ENCODE measurements around the gene VPS18.

Gene VPS18

DNA sequence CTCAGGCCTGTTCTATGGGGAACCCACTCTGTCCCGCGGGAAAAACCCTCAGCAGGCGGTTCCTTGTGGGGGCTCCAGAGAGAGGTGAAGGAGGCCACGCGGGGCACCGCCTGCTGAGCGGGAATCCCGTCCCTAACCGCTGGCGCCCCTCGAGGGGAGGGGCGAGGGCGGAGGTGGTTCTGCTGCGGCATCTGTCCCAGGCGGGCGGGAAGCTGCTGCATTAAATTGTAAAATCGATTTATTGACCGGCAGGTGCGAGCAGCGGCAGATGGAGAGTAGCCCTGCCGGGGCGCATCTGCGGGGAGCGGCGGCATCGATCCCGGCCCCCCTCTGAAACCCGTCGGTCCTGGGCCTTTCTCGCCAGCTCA, 31.2 kb downstream of the VPS18 start:
- DNase-seq, result no peak

DNA sequence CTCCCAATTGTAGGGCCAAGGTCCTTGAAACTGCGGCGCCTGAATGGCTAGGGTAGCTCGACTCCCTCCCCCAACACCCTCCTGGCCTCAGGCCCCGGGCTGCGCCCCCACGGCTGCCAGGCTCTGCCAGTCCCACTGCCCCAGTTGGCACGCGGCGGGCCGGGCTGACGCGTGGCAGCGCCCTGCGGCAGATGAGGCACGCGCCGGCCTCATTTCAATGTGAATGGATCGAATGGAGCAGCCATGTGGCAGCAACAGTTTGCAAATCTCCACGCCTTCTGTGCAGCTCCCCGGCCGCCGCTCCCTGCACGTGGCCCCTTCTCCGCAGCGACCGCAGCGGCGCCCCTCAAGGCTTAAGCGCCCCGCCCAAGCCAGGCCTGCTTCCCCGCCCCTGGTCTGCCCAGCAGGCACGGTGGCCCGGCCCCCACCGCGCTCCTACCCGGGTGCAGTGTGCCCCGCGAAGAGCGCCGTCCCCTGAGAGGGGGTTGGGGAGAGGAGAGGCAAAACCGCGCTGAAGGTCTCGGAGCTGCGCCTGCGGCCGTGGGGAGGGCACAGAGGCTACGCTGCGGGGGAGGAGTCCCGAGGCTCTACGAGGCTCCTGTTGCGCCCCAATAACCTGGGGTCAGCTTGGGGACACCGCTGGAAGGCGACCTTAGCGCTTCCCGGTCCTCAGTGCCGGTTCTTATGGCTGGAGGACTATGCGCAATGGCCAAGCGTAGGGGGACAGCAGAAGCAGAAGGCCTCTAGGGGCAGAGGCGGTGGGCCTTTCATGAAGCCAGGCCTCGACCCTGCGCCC, 31.8 kb downstream of the VPS18 start:
- DNase-seq, result no peak

DNA sequence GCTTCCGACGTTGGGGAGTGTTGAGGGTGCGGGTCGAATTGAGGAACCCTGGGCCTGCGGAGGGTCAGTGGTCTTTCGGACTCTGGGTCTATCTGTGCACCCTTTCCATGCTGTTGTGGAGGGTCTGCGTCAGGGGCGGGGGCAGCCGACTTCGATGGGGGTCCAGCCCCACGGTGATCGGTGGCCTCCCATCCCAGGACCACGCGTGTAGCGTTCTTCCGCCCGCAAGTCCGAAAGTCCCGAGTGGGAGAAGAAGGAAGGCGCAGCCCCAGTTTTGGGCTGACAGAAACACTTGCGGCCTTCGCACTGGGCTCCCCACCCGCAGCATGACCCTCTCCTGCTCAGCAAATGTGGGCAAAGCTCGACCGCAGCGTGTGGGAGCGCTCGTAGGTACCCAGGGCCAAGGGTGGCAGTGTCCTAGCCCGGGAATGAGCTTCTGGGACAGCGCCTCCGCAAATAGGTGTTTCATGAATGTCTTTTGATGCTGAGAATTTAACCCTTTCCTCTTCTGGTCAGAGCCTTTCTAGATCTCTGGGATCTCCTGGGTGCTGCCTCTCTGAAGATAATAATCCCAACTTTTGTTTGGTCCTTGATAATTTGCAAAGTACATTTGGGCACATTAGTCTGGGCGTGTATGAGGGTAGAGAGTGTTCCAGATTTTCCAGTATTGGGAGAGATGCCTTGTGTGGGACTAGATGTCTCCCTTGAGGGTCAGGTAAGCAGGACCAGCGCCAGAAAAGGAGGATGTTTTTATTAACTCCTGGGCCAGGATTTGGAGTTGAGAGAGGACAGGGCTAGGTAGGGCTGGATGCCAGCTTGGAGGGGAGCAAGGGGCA, 32.6 kb downstream of the VPS18 start:
- DNase-seq, result no peak

DNA sequence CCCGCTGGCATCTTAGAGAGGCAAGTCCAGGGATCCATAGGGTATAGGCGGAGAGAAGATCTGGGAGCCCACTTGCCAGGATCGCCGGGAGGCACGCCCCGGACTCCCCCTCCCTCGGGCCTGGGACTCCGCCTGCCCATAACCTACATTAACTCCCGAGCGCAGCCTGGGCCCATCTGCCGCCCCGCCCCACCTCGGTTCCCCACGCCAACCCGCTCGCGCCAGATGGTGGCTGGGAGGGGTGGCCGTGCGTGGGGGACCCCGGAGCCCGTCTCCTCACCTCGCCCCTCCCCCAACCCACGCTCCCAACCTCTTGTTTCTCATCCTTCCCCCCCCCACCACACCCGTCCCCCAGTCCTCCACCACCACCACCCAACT, 33.2 kb downstream of the VPS18 start:
- no peak for DNase-seq

DNA sequence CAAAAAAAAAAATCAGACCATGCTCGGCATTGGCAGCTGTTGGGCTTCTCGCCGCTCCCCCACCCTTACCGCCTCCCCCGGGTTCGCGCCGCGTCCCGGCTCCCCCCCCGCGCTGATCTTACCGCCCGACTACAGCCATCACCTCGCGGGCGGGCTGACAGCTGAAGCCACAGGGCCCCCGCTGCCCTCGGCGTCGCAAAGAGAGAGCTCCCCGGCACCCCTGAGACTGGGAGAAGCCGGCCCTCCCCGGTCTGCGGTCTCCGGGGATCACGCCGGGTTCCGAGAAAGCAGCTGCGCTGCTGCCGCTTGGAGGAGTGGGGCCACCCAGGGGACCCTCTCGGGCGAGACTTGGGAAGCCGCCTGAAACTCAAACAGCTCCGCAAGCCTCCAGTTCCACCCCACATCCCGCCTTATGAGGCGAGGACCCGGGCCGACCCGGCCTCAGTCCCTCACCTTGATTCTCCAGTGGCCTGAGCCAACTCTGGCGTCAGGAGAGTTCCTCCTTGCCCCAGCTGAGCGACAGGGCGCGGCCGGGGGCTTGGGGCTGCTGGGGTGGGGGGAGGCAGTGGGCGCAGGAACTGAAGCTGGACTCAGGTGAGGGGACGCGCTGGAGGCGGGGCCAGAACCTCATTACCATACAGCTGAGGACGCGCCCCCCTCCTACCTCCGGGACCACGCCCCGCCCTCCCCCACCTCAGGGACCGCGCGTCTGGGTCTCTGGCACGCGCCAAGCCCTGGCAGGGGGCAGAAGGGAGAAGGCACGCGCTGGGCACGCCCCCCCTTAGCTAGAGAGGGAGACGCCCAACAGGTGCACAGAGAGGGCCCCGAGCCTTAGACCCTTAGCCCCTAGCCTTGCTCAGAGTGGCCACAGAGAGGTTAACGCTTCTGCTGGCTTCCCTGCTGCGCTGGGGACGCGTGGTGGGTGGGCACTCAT, 33.9 kb downstream of the VPS18 start:
- DNase-seq, result peak; percentile 82

DNA sequence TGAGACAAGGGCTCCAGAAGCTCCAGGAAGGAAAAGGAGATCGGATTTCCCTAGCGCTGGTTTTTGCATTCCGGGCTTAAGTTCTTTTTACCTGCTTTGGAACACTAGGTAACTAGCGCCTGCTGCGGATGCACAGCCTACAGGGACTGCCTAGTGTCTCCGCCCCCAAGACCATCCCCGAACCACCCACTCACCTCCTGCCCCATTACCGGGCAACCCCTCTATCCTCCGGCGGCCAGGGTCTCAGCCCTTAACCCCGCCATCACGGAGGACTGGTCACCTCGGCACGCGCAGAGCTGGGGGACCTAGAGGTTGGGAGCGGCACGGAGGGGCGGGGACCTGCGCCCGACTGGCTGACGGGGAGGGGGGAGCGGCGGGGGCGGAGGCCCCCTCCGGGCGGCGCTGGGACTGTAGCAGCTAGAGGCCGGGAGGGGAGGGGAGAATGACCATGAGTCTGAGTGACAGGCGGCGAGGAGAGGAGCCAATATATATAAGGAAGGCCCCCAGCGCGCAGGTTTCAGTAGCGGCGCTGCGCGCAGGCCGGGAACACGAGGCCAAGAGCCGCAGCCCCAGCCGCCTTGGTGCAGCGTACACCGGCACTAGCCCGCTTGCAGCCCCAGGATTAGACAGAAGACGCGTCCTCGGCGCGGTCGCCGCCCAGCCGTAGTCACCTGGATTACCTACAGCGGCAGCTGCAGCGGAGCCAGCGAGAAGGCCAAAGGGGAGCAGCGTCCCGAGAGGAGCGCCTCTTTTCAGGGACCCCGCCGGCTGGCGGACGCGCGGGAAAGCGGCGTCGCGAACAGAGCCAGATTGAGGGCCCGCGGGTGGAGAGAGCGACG, 34.8 kb downstream of the VPS18 start, which contains the start of gene DLL4:
TSS of gene DLL4 (plus strand) at position 520 of the 839 bp plus-strand sequence. CDS start 329 bp downstream, outside the sequence.
- DNase-seq, result peak; percentile 73

DNA sequence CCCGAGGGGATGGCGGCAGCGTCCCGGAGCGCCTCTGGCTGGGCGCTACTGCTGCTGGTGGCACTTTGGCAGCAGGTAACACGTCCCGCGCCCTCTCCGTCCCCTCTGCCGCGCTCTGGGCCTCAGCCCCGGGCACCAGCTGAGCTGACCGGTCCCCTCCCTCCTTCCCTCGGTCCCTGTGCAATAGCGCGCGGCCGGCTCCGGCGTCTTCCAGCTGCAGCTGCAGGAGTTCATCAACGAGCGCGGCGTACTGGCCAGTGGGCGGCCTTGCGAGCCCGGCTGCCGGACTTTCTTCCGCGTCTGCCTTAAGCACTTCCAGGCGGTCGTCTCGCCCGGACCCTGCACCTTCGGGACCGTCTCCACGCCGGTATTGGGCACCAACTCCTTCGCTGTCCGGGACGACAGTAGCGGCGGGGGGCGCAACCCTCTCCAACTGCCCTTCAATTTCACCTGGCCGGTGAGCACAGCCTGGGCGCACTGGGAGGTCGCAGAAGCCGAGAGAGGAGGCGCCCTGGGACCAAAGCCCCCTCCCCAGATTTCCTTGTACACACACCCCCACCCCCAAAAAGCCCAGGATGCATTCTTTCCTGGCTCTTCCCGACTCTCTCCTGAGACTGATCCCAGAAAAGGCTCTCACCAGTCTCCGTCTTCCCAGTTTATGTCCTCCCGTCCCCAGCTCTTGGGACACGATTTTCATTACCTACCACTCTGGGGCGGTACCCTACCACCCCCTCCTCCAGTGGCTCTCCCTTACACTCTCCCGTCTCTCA, 35.6 kb downstream of the VPS18 start:
- DNase-seq, result peak; percentile 16

DNA sequence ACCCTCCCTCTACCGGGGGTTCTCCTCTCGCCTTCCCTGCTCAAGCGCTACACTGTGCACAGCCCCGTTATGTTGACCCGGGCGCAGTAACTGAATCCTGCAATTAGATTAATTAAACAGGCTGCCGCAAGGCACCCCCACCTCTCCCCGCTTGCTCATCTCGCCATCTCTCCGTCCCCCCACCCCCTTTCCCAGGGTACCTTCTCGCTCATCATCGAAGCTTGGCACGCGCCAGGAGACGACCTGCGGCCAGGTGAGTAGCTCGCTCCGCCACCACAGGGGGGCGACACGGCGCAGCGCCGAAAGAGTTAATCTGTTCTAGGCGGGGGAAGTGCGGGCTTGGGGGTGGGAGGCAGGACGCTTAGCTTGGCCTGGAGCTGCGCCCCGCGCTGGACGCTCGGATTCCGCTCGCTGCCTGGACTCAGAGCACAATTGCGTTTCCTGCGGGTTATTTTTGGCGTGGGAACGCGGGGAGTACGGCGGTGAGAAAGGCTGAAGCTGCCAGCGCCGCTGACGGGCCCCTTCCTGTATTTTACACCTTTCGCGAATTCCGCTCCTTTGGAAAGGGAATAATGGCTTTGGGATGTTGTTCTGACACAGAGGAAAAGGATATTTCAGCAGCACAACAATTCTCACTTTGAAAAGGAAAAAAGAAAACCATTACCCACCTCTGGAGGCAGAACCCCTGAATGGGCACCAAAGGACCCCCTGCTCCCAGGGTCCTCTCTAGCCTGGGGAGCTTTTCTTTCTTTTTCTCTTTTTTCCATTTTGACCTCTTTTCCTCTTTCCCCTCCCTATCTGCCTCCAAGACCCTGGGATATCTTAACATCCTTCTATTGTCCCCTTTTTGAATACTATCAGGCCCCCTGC, 36.4 kb downstream of the VPS18 start:
- DNase-seq, result peak; percentile 42

DNA sequence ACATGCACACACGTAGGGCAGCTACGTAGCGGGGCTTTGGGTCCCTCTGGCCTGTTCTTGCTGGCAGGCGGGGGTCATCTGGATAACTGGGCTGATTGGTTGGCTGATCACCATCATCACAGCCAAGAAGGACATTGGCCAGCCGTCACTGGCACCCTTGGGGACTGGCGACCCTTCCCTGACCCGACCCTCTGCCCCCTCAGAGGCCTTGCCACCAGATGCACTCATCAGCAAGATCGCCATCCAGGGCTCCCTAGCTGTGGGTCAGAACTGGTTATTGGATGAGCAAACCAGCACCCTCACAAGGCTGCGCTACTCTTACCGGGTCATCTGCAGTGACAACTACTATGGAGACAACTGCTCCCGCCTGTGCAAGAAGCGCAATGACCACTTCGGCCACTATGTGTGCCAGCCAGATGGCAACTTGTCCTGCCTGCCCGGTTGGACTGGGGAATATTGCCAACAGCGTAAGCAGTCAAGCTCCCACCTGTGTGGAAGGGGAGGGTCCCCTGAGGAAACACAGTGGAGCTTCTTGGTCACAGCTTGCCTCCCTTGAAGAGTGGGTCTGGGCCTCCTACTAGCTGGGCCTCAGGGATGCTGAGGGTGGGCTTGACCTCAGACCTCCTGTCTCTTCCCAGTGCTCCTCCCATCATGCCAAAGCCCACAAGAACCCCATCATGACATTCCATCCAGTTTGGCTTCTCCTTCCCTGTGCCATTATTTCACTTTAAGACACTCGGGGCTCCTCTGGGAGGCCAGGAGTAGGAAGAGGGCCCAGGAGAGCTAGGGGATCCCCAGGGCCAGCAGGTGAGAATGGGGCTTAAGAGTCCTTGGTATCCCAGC, 37.3 kb downstream of the VPS18 start:
- no peak for DNase-seq

DNA sequence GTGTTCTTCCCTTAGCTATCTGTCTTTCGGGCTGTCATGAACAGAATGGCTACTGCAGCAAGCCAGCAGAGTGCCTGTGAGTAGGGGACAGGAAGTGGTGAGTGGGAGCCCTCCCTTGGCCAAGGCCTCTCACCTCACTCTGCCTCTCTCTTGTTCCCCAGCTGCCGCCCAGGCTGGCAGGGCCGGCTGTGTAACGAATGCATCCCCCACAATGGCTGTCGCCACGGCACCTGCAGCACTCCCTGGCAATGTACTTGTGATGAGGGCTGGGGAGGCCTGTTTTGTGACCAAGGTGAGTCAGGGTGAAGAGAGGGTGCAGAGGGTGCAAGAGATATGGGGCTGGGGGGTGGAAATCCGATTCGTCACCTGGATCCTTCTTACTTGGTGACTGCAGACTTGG, 37.9 kb downstream of the VPS18 start:
- peak; percentile 31 for DNase-seq

DNA sequence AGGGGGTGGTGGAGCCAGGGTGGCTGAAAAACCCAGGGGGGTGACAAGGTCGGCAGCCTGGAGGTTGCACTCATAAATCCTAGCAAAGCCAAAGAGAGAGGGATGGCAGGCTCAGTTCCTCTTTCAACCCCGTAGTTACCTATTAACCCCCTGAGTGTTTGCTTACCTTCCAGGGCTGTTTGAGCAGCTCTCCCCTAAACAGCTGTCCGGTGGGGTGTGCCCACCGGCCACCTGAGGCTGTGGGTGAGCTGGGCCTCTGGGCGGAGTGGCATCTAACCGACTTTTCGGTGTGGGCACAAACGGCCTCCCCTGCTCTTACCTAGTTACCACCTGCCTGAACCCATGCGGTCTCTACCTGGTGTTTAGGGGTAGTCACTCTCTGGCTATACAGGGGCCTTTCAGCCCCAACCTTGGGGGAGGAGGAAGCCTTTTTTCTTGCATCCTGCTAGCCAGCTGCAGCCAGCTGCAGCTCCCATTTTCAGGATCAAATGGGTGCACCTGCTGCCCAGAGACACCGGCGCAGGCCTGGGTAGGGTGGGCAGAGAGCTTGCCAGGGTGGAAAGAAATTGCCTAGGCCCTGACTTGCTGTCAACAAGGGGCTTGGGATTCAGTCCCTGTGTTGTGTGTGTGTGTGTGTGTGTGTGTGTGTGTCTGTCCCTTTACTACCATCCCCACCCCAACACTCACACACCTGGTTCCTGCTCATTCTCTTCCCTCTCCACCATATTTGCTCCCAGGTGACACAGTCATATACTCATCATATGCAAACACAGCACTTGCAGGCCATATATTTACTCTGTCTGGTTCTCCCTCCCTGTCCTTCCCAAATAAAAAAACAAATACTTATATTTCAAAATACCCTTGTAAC, 38.6 kb downstream of the VPS18 start:
- DNase-seq, result no peak

DNA sequence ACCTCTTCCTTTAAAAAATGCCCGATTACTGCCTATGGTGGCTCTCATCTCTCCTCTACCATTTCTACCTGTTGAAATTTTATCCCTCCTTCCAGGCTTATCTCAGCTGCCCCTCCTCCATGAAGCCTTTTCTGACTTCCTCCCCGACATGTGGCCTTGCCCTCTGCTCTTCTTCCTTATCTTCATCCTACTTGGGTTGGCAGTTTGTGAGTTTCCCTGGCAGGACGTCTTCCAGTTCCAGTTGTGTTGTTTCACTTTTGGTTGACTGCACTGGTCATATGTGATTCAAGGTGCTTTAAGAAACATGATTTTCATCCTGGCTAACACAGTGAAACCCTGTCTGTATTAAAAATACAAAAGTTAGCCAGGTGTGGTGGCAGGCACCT, 39.3 kb downstream of the VPS18 start:
- DNase-seq, result no peak

DNA sequence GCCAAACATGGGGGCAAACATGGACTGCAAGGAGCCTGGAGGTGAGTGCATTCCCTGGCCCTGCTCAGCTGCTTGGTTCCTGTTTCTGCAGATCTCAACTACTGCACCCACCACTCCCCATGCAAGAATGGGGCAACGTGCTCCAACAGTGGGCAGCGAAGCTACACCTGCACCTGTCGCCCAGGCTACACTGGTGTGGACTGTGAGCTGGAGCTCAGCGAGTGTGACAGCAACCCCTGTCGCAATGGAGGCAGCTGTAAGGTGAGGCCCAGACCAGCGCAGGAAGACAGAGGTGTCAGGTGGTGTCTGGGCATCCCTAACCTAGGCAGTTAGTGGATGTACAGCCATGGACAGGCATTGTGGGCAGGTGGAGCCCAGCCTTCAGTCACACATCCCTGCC, 40.2 kb downstream of the VPS18 start:
- DNase-seq, result no peak

DNA sequence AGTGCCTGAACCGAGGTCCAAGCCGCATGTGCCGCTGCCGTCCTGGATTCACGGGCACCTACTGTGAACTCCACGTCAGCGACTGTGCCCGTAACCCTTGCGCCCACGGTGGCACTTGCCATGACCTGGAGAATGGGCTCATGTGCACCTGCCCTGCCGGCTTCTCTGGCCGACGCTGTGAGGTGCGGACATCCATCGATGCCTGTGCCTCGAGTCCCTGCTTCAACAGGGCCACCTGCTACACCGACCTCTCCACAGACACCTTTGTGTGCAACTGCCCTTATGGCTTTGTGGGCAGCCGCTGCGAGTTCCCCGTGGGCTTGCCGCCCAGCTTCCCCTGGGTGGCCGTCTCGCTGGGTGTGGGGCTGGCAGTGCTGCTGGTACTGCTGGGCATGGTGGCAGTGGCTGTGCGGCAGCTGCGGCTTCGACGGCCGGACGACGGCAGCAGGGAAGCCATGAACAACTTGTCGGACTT, 42.0 kb downstream of the VPS18 start:
- no peak for DNase-seq

DNA sequence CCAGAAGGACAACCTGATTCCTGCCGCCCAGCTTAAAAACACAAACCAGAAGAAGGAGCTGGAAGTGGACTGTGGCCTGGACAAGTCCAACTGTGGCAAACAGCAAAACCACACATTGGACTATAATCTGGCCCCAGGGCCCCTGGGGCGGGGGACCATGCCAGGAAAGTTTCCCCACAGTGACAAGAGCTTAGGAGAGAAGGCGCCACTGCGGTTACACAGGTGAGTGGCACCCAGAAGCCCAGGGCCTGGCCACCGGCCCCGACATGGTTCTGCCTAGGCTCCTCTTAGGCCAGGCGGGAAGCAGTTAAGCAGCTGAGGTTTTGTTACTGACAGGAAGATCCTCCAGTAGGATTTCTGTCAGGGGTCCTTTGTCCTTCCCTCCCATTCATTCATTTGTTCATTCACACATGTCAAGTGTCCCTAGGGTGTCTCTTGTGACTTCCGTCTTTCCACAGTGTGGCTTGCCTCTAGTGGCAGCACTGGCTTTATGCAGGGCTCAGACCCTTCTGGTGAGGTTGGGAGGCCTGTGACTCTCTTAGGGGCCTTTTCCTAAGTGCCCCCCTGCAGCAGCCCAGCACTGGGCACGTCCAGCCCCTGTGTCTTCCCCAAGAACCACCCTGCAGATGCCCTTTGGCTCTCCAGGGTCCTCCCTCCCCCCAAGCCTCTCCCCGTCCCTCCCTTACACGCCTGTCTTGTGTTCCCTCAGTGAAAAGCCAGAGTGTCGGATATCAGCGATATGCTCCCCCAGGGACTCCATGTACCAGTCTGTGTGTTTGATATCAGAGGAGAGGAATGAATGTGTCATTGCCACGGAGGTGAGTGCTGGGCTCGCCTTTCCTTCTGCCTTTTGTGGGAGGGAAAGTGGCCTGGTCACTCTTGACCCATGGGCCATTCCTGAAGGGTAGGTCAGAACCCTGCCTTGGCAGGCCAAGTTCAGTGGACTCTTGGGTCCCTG, 42.7 kb downstream of the VPS18 start:
- DNase-seq, result no peak

DNA sequence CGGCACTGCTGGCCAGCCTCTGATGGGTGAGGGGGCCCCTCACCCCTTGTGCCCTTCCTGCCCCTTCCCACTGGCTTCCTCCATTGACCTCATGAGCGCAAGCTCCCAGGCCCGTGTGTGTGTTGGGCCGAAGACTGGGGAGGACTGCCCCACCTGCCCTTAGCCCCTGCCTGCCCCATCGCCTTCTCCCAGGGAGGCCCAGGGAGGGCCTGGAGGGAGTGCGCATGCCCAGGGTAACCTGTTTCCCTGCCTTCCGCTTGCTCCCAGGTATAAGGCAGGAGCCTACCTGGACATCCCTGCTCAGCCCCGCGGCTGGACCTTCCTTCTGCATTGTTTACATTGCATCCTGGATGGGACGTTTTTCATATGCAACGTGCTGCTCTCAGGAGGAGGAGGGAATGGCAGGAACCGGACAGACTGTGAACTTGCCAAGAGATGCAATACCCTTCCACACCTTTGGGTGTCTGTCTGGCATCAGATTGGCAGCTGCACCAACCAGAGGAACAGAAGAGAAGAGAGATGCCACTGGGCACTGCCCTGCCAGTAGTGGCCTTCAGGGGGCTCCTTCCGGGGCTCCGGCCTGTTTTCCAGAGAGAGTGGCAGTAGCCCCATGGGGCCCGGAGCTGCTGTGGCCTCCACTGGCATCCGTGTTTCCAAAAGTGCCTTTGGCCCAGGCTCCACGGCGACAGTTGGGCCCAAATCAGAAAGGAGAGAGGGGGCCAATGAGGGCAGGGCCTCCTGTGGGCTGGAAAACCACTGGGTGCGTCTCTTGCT, 43.7 kb downstream of the VPS18 start:
- DNase-seq, result no peak
